Activated T-helper 17 cell treated with anti-CD3 and anti-CD28 coated beads, Interleukin-2, amount 50 U/mL, for 72 hours (primary cell): ENCODE results near the gene TMPRSS11F. TPM values are rescaled to one million over a fixed set of nuclear protein-coding genes. Genes with fewer than 3 reads are reported as not detected.
"Not testable (repeated sequence)": the region's sequence is repeated elsewhere in the genome, so short reads cannot be mapped to it uniquely, and the experiment has no call there.

Experiments used
- ATAC-seq: fragments of 150-1000 bp; cut with Tn5 transposase; replicated peaks from 2 replicates; pipeline ENCODE4 v1.10.0; 2021; ENCODE audit warnings: mild to moderate bottlenecking, moderate library complexity
- H3K27ac Mint-ChIP-seq: one replicate; pipeline ENCODE4 v1.8.0; 2022; ENCODE audit warnings: mixed read lengths
- H3K27me3 Mint-ChIP-seq: one replicate; pipeline ENCODE4 v1.8.0; 2022; ENCODE audit warnings: mixed read lengths
- H3K36me3 Mint-ChIP-seq: one replicate; pipeline ENCODE4 v1.8.0; 2022; ENCODE audit warnings: low read depth, mild to moderate bottlenecking, mixed read lengths
- H3K4me1 Mint-ChIP-seq: one replicate; pipeline ENCODE4 v1.8.0; 2022; ENCODE audit warnings: mixed read lengths
- H3K4me3 Mint-ChIP-seq: one replicate; pipeline ENCODE4 v1.8.0; 2022; ENCODE audit warnings: mild to moderate bottlenecking, mixed read lengths
- H3K9me3 Mint-ChIP-seq: one replicate; pipeline ENCODE4 v1.8.0; 2022; ENCODE audit warnings: mixed read lengths
- total RNA-seq, 2 donors: library from RNA; stranded (reverse); gene quantifications; one replicate each; pipeline ENCODE4 v1.2.3, GENCODE V29; 2022

The TMPRSS11F gene
- not detected for total RNA-seq

GRCh38 chr4:68129793-68130192, at the start of gene TMPRSS11F:
TSS of gene TMPRSS11F (minus strand) at chr4:68129869. CDS start at chr4:68129820, 49 bp downstream.
- no peak for ATAC-seq
- no peak within 1 kb of the TSS for H3K27ac Mint-ChIP-seq
- peaks cover 3% of the 10 kb centered on the region for H3K9me3 Mint-ChIP-seq
- no peaks in the 10 kb centered on the region for H3K36me3 Mint-ChIP-seq
- no peak within 1 kb of the TSS for H3K4me3 Mint-ChIP-seq
- H3K27me3 Mint-ChIP-seq: no peaks in the 10 kb centered on the region
- no peaks in the 10 kb centered on the region for H3K4me1 Mint-ChIP-seq

GRCh38 chr4:68176904-68177303, 47.2 kb upstream of the TMPRSS11F start:
- H3K9me3 Mint-ChIP-seq: no peaks in the 10 kb centered on the region
- peaks cover 3% of the 10 kb centered on the region for H3K27me3 Mint-ChIP-seq
- H3K4me3 Mint-ChIP-seq: no peak overlapping the region
- ATAC-seq: no peak
- H3K36me3 Mint-ChIP-seq: no peaks in the 10 kb centered on the region
- H3K27ac Mint-ChIP-seq: no peak overlapping the region
- no peaks in the 10 kb centered on the region for H3K4me1 Mint-ChIP-seq

- Mint-ChIP-seq H3K36me3 (no peaks in the 10 kb centered on the region), H3K27me3 (peaks cover 3% of the 10 kb centered on the region), H3K9me3 (no peaks in the 10 kb centered on the region), H3K4me3 (no peak overlapping the region), H3K4me1 (no peaks in the 10 kb centered on the region), H3K27ac (no peak overlapping the region)
- ATAC-seq: no peak
Observed at GRCh38 chr4:68176500-68176899, 46.8 kb upstream of the TMPRSS11F start.

- no peaks in the 10 kb centered on the region for H3K4me1 Mint-ChIP-seq
- H3K4me3 Mint-ChIP-seq: no peak overlapping the region
- no peak for ATAC-seq
- H3K27ac Mint-ChIP-seq: no peak overlapping the region
- no peaks in the 10 kb centered on the region for H3K9me3 Mint-ChIP-seq
- H3K27me3 Mint-ChIP-seq: peaks cover 3% of the 10 kb centered on the region
- no peaks in the 10 kb centered on the region for H3K36me3 Mint-ChIP-seq
Observed at GRCh38 chr4:68175562-68176155, 46.0 kb upstream of the TMPRSS11F start.

- not testable (repeated sequence) for H3K9me3 Mint-ChIP-seq, ATAC-seq, H3K36me3 Mint-ChIP-seq, H3K4me3 Mint-ChIP-seq, H3K4me1 Mint-ChIP-seq, H3K27ac Mint-ChIP-seq, H3K27me3 Mint-ChIP-seq
Observed at GRCh38 chr4:68174389-68174788, 44.7 kb upstream of the TMPRSS11F start.

- not testable (repeated sequence) for ATAC-seq, H3K4me1 Mint-ChIP-seq, H3K27ac Mint-ChIP-seq, H3K36me3 Mint-ChIP-seq, H3K9me3 Mint-ChIP-seq, H3K4me3 Mint-ChIP-seq
- peaks cover 11% of the 10 kb centered on the region for H3K27me3 Mint-ChIP-seq
Observed at GRCh38 chr4:68172147-68172546, 42.5 kb upstream of the TMPRSS11F start.

GRCh38 chr4:68167706-68168105, 38.0 kb upstream of the TMPRSS11F start:
- H3K27me3 Mint-ChIP-seq: peaks cover 11% of the 10 kb centered on the region
- no peak for ATAC-seq
- no peak overlapping the region for H3K4me3 Mint-ChIP-seq
- no peak overlapping the region for H3K27ac Mint-ChIP-seq
- no peaks in the 10 kb centered on the region for H3K36me3 Mint-ChIP-seq
- no peaks in the 10 kb centered on the region for H3K9me3 Mint-ChIP-seq
- H3K4me1 Mint-ChIP-seq: no peaks in the 10 kb centered on the region

- no peaks in the 10 kb centered on the region for H3K4me1 Mint-ChIP-seq
- no peaks in the 10 kb centered on the region for H3K36me3 Mint-ChIP-seq
- no peak overlapping the region for H3K27ac Mint-ChIP-seq
- H3K27me3 Mint-ChIP-seq: peaks cover 16% of the 10 kb centered on the region
- H3K4me3 Mint-ChIP-seq: no peak overlapping the region
- no peaks in the 10 kb centered on the region for H3K9me3 Mint-ChIP-seq
- ATAC-seq: no peak
Observed at GRCh38 chr4:68167166-68167565, 37.5 kb upstream of the TMPRSS11F start.

GRCh38 chr4:68163754-68164153, 34.1 kb upstream of the TMPRSS11F start:
- Mint-ChIP-seq H3K27ac (no peak overlapping the region), H3K27me3 (peaks cover 25% of the 10 kb centered on the region), H3K4me1 (no peaks in the 10 kb centered on the region)

GRCh38 chr4:68162196-68162595, 32.5 kb upstream of the TMPRSS11F start:
- no peak for ATAC-seq
- Mint-ChIP-seq H3K9me3 (no peaks in the 10 kb centered on the region), H3K4me1 (no peaks in the 10 kb centered on the region), H3K27me3 (peaks cover 24% of the 10 kb centered on the region), H3K27ac (no peak overlapping the region), H3K36me3 (no peaks in the 10 kb centered on the region), H3K4me3 (no peak overlapping the region)

More at GRCh38 chr4:68163754-68164153, 34.1 kb upstream of the TMPRSS11F start:
- Mint-ChIP-seq H3K9me3 (no peaks in the 10 kb centered on the region), H3K4me3 (no peak overlapping the region), H3K36me3 (no peaks in the 10 kb centered on the region)
- no peak for ATAC-seq

- no peaks in the 10 kb centered on the region for H3K36me3 Mint-ChIP-seq
- peaks cover 7% of the 10 kb centered on the region for H3K27me3 Mint-ChIP-seq
- H3K27ac Mint-ChIP-seq: no peak overlapping the region
- peak; percentile 72 for ATAC-seq
- no peak overlapping the region for H3K4me3 Mint-ChIP-seq
- H3K4me1 Mint-ChIP-seq: no peaks in the 10 kb centered on the region
- no peaks in the 10 kb centered on the region for H3K9me3 Mint-ChIP-seq
Observed at GRCh38 chr4:68152411-68152810, 22.7 kb upstream of the TMPRSS11F start.

GRCh38 chr4:68148800-68149685, 19.4 kb upstream of the TMPRSS11F start:
- ATAC-seq: no peak
- Mint-ChIP-seq H3K4me3 (no peak overlapping the region), H3K36me3 (no peaks in the 10 kb centered on the region), H3K4me1 (no peaks in the 10 kb centered on the region), H3K27me3 (peaks cover 10% of the 10 kb centered on the region), H3K9me3 (no peaks in the 10 kb centered on the region), H3K27ac (no peak overlapping the region)

- no peak for ATAC-seq
- Mint-ChIP-seq H3K36me3 (no peaks in the 10 kb centered on the region), H3K4me3 (no peak overlapping the region), H3K27ac (no peak overlapping the region), H3K9me3 (no peaks in the 10 kb centered on the region), H3K4me1 (no peaks in the 10 kb centered on the region), H3K27me3 (peaks cover 7% of the 10 kb centered on the region)
Observed at GRCh38 chr4:68147079-68147478, 17.4 kb upstream of the TMPRSS11F start.

- Mint-ChIP-seq H3K36me3 (no peaks in the 10 kb centered on the region), H3K4me3 (no peak overlapping the region), H3K4me1 (no peaks in the 10 kb centered on the region), H3K27ac (no peak overlapping the region), H3K9me3 (no peaks in the 10 kb centered on the region), H3K27me3 (peaks cover 7% of the 10 kb centered on the region)
- no peak for ATAC-seq
Observed at GRCh38 chr4:68145261-68145660, 15.6 kb upstream of the TMPRSS11F start.

GRCh38 chr4:68141852-68142251, 12.2 kb upstream of the TMPRSS11F start:
- Mint-ChIP-seq H3K9me3 (no peaks in the 10 kb centered on the region), H3K27me3 (peaks cover 3% of the 10 kb centered on the region), H3K36me3 (no peaks in the 10 kb centered on the region), H3K27ac (no peak overlapping the region), H3K4me1 (no peaks in the 10 kb centered on the region), H3K4me3 (no peak overlapping the region)
- no peak for ATAC-seq
